Posterior cingulate gyrus (tissue), 11 donors: ENCODE data around the gene CACHD1.
"Not testable (repeated sequence)": the region's sequence is repeated elsewhere in the genome, so short reads cannot be mapped to it uniquely, and the experiment has no call there.

Experiments
- DNase-seq, 10 donors: peaks; one replicate each; pipeline versions ENCODE4 v3.0.0 to v3.0.0-alpha.2; 2020 to 2021; ENCODE audit warnings: mixed read lengths in 3 of 10
- intact Hi-C: fragments of 100-400 bp; cut with DNase I; formaldehyde crosslinking; loops from one replicate; pipeline ENCODE4 v1.15.1; 2023

The CACHD1 gene

GRCh38 chr1:64493831-64494230 lies 23.9 kb downstream of the CACHD1 start:
- intact Hi-C loops = no loop called here
- DNase-seq = peak in 2 of 10 donors; percentile 58 to 85

GRCh38 chr1:64494659-64495058 lies 24.7 kb downstream of the CACHD1 start:
- intact Hi-C loops = no loop called here

GRCh38 chr1:64495878-64496277 lies 25.9 kb downstream of the CACHD1 start:
- no peak for DNase-seq
- intact Hi-C loops = no loop called here

More at GRCh38 chr1:64494659-64495058, 24.7 kb downstream of the CACHD1 start:
- DNase-seq = no peak

GRCh38 chr1:64496606-64497005 lies 26.7 kb downstream of the CACHD1 start:
- intact Hi-C loops = no loop called here
- no peak for DNase-seq

- intact Hi-C loops = no loop called here
Measured at GRCh38 chr1:64497088-64497883, 27.4 kb downstream of the CACHD1 start.

GRCh38 chr1:64498325-64498724 lies 28.4 kb downstream of the CACHD1 start:
- intact Hi-C loops = no loop called here
- no peak for DNase-seq

More at GRCh38 chr1:64497088-64497883, 27.4 kb downstream of the CACHD1 start:
- DNase-seq = no peak

GRCh38 chr1:64499011-64499410 lies 29.1 kb downstream of the CACHD1 start:
- no peak for DNase-seq
- intact Hi-C loops = no loop called here

- no peak for DNase-seq
- intact Hi-C loops = no loop called here
Measured at GRCh38 chr1:64499966-64500365, 30.0 kb downstream of the CACHD1 start.

- intact Hi-C loops = no loop called here
- no peak for DNase-seq
Measured at GRCh38 chr1:64502083-64502482, 32.2 kb downstream of the CACHD1 start.

- intact Hi-C loops = no loop called here
- no peak for DNase-seq
Measured at GRCh38 chr1:64502931-64503330, 33.0 kb downstream of the CACHD1 start.

GRCh38 chr1:64505232-64505943 lies 35.5 kb downstream of the CACHD1 start:
- intact Hi-C loops = no loop called here
- peak in 5 of 10 donors; percentile 7 to 70 (median 20) for DNase-seq

- peak in 2 of 10 donors; percentile 67 to 74 for DNase-seq
- intact Hi-C loops = no loop called here
Measured at GRCh38 chr1:64505944-64506655, 36.2 kb downstream of the CACHD1 start.

- DNase-seq = no peak
- intact Hi-C loops = no loop called here
Measured at GRCh38 chr1:64508629-64509028, 38.7 kb downstream of the CACHD1 start.

GRCh38 chr1:64511044-64511443 lies 41.1 kb downstream of the CACHD1 start:
- intact Hi-C loops = no loop called here
- no peak for DNase-seq

- DNase-seq, intact Hi-C loops: not testable (repeated sequence)
Measured at GRCh38 chr1:64512206-64512605, 42.3 kb downstream of the CACHD1 start.

GRCh38 chr1:64513545-64513944 lies 43.6 kb downstream of the CACHD1 start:
- intact Hi-C loops = no loop called here
- DNase-seq = no peak

GRCh38 chr1:64514197-64514765 lies 44.4 kb downstream of the CACHD1 start:
- no peak for DNase-seq
- intact Hi-C loops = no loop called here

GRCh38 chr1:64515427-64515826 lies 45.5 kb downstream of the CACHD1 start:
- intact Hi-C loops = no loop called here
- peak in 2 of 10 donors; percentile 9 to 78 for DNase-seq

GRCh38 chr1:64516301-64516700 lies 46.4 kb downstream of the CACHD1 start:
- no peak for DNase-seq
- intact Hi-C loops = no loop called here

- intact Hi-C loops = no loop called here
- DNase-seq = no peak
Measured at GRCh38 chr1:64516803-64517568, 47.1 kb downstream of the CACHD1 start.
